ENCODE measurements around the gene CCDC60.

CCDC60 gene

GRCh38 chr12:119546340-119546739 is 211.8 kb downstream of the CCDC60 start:
- DNase-seq: no peak

DNA sequence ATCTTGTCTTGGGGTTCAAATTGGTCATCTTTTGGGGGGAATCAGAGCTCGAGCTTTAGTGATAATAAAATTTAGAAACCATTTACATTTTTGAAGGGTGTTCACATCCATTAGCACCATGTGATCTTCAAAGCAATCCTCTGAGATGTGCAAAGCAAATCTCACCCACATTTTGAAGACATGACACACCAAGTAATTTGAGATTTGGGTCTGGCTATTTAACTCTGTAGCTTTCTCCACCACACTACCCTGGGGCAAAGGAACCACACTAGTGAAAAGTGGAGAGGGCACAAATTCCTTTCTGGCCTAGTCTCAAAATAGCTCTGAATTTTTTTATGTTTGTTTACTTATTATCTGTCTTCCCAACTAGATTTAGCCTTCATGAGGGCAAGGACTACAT is 212.5 kb downstream of the CCDC60 start:
- DNase-seq: no peak

DNA sequence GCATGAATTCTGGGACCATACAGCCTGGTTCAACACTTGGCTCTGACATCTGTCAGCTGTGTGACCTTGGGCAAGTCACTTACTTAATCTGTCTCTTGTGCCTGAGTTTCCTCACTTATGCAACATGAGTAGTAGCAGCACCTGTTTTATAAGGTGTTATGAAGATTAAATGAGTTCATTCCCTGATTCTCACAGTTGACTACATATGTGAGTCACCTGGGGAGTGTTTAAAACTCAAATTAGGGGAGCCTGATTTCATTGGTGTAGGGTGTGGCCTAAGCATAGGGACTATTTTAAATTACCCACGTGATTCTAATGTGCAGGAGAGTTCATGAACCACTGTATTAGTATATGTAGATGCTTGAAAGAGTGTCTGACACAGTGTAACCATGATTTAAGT is 222.3 kb downstream of the CCDC60 start:
- DNase-seq: no peak

GRCh38 chr12:119565404-119565803 is 230.9 kb downstream of the CCDC60 start:
- no peak for DNase-seq

GRCh38 chr12:119570771-119571170 is 236.2 kb downstream of the CCDC60 start:
- no peak for DNase-seq

GRCh38 chr12:119573086-119573485 is 238.6 kb downstream of the CCDC60 start:
- no peak for DNase-seq

- no peak for DNase-seq
Observed at GRCh38 chr12:119574255-119574654, 239.7 kb downstream of the CCDC60 start.

- no peak for DNase-seq
Observed at GRCh38 chr12:119576118-119576810, 241.7 kb downstream of the CCDC60 start.

DNA sequence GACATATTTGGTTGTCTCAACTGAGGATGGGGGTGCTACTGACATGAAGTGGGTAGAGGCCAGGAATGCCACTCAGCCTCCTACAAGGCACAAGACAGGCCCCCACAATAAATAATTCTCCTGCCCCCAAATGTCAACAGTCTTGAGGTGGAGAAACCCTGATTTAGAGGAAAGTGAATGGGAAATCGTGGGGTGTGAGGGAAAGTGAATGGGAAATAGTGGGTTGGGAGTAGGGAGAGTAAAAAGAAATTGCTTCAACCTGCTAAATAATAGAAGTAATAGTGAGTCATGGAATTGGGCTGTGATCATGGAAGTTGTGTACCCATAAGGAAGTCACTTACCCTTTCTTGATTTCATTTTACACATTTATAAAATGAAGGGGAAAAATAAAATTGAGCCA is 242.4 kb downstream of the CCDC60 start:
- no peak for DNase-seq

DNA sequence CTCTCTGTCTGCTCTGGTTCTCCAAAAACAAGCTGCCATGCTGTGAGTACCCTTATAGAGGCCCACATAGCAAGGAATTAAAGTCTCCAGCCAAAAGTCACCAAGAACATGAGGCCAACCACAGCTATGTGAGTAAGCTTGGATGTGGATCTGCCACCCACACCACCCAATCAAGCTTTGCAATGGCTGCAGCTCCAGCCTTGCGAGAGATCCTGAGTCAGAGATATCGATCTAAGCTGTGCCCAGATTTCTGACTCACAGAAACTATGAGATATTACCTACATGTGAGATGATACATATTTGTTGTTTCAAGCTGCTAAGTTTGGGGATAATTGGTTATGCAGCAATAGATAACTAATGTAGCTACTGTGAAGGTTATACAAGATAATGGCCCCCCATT is 243.6 kb downstream of the CCDC60 start:
- no peak for DNase-seq

GRCh38 chr12:119589097-119589496 is 254.6 kb downstream of the CCDC60 start:
- DNase-seq: no peak

- DNase-seq: no peak
Observed at GRCh38 chr12:119589634-119590033, 255.1 kb downstream of the CCDC60 start.
